Measurements from ENCODE around the gene PKN2.
"Not testable (repeated sequence)": the region's sequence is repeated elsewhere in the genome, so short reads cannot be mapped to it uniquely, and the experiment has no call there.

The PKN2 gene

GRCh38 chr1:88680911-88681622 is 3.0 kb upstream of the PKN2 start:
- no peak for DNase-seq

- DNase-seq = no peak
Measured at GRCh38 chr1:88684482-88685258, 597 bp downstream of the PKN2 start.

- no peak for DNase-seq
Measured at GRCh38 chr1:88685259-88685620, 1.2 kb downstream of the PKN2 start.

GRCh38 chr1:88691540-88691939 is 7.5 kb downstream of the PKN2 start:
- DNase-seq = no peak

- DNase-seq = no peak
Measured at GRCh38 chr1:88695781-88696180, 11.7 kb downstream of the PKN2 start.

GRCh38 chr1:88697503-88697902 is 13.4 kb downstream of the PKN2 start:
- DNase-seq = no peak

GRCh38 chr1:88698140-88698539 is 14.1 kb downstream of the PKN2 start:
- no peak for DNase-seq

GRCh38 chr1:88698764-88699163 is 14.7 kb downstream of the PKN2 start:
- no peak for DNase-seq

GRCh38 chr1:88700425-88701013 is 16.4 kb downstream of the PKN2 start:
- DNase-seq = no peak

GRCh38 chr1:88701275-88701674 is 17.2 kb downstream of the PKN2 start:
- DNase-seq = no peak

GRCh38 chr1:88701793-88702192 is 17.7 kb downstream of the PKN2 start:
- not testable (repeated sequence) for DNase-seq

GRCh38 chr1:88708011-88708410 is 23.9 kb downstream of the PKN2 start:
- no peak for DNase-seq

- not testable (repeated sequence) for DNase-seq
Measured at GRCh38 chr1:88712907-88713306, 28.8 kb downstream of the PKN2 start.

GRCh38 chr1:88716571-88716970 is 32.5 kb downstream of the PKN2 start:
- DNase-seq = not testable (repeated sequence)

- no peak for DNase-seq
Measured at GRCh38 chr1:88722492-88722891, 38.4 kb downstream of the PKN2 start.

GRCh38 chr1:88726697-88727096 is 42.6 kb downstream of the PKN2 start:
- no peak for DNase-seq

- no peak for DNase-seq
Measured at GRCh38 chr1:88727205-88727604, 43.1 kb downstream of the PKN2 start.

GRCh38 chr1:88729297-88729696 is 45.2 kb downstream of the PKN2 start:
- DNase-seq = no peak

GRCh38 chr1:88730132-88730675 is 46.1 kb downstream of the PKN2 start:
- no peak for DNase-seq

- DNase-seq = no peak
Measured at GRCh38 chr1:88730995-88731394, 46.9 kb downstream of the PKN2 start.

- no peak for DNase-seq
Measured at GRCh38 chr1:88731475-88732269, 47.6 kb downstream of the PKN2 start.

GRCh38 chr1:88735382-88735781 is 51.3 kb downstream of the PKN2 start:
- no peak for DNase-seq

- no peak for DNase-seq
Measured at GRCh38 chr1:88735909-88736308, 51.8 kb downstream of the PKN2 start.
